ENCODE data around the gene SLC25A33.

- TF ChIP-seq CTCF (conservative IDR thresholded peaks at IDR 0.05; ENCODE audit: low read depth, low read length) (no peak), EZH2 (IDR thresholded peaks at IDR 0.05; ENCODE audit: low read length, unreplicated experiment) (no peak), EZH2phosphoT487 (IDR thresholded peaks at IDR 0.05; ENCODE audit: borderline replicate concordance, low read length) (no peak)
These were observed 66.7 kb downstream of the SLC25A33 start for GRCh38 chr1:9605946-9606455.

All from PC-3 (cell line).